IMR-90 (cell line): Measurements from ENCODE around the gene WNK4. TPM values are rescaled to one million over a fixed set of nuclear protein-coding genes. Genes with fewer than 3 reads are reported as not detected.

Source experiments
- ATAC-seq: fragments of 200-7000 bp; cut with Tn5 transposase; 2 replicates; pipeline ENCODE4 v1.9.1; 2020; ENCODE audit warnings: low read depth, mild to moderate bottlenecking, moderate library complexity
- BruUV-seq: library from RNA; stranded (reverse); fragments of 400-500 nt; replicated peaks from 2 replicates; lab custom pipeline; 2021; lab: Mats Ljungman, UMichigan
- CTCF ChIA-PET: fragments of 300-600 bp; formaldehyde crosslinking; extraction: SDS; loops from one replicate; lab custom pipeline; 2021; ENCODE audit warnings: antibody characterized with exemption; lab: Yijun Ruan, JAX
- POLR2A ChIA-PET: fragments of 300-600 bp; sonication (Branson Sonifier 250); formaldehyde crosslinking; loops from one replicate; lab custom pipeline; 2022; ENCODE audit warnings: antibody characterized with exemption; ENCODE audit not compliant: unreplicated experiment; lab: Charles Lee
- DNase-seq: peaks from one replicate; pipeline ENCODE4 v3.0.0; 2013
- H2AFZ ChIP-seq: replicated peaks from 2 replicates; pipeline ENCODE3; 2013; ENCODE audit warnings: low read length, mild to moderate bottlenecking; ENCODE audit not compliant: poor library complexity
- H2AK5ac ChIP-seq: 2 replicates; pipeline ENCODE4 v1.6.1; 2013; ENCODE audit warnings: low read depth, low read length, inconsistent platforms
- H2AK9ac ChIP-seq: replicated peaks from 2 replicates; pipeline ENCODE3; 2013; ENCODE audit warnings: mild to moderate bottlenecking, low read depth, low read length, moderate library complexity; ENCODE audit not compliant: poor library complexity
- H2BK120ac ChIP-seq: 2 replicates; pipeline ENCODE4 v1.6.1; 2013; ENCODE audit warnings: low read depth, low read length, inconsistent platforms
- H2BK15ac ChIP-seq: 3 replicates; pipeline ENCODE4 v1.6.1; 2013; ENCODE audit warnings: low read depth, low read length, inconsistent platforms
- H2BK20ac ChIP-seq: 2 replicates; pipeline ENCODE4 v1.6.1; 2013; ENCODE audit warnings: low read depth, mild to moderate bottlenecking, inconsistent platforms, low read length, moderate library complexity
- H2BK5ac ChIP-seq: 2 replicates; pipeline ENCODE4 v1.6.1; 2013; ENCODE audit warnings: mild to moderate bottlenecking, low read depth, low read length, inconsistent platforms; ENCODE audit not compliant: poor library complexity, severe bottlenecking
- H3K14ac ChIP-seq: replicated peaks from 2 replicates; pipeline ENCODE4 v1.6.1; 2013; ENCODE audit warnings: low read depth, low read length, inconsistent platforms
- H3K18ac ChIP-seq: 2 replicates; pipeline ENCODE4 v1.6.1; 2013; ENCODE audit warnings: low read depth, low read length, control low read depth
- H3K23ac ChIP-seq: 2 replicates; pipeline ENCODE4 v1.6.1; 2013; ENCODE audit warnings: low read depth, low read length, inconsistent platforms
- H3K27ac ChIP-seq: 2 replicates; pipeline ENCODE4 v1.5.1; 2013; ENCODE audit warnings: mild to moderate bottlenecking, control low read depth, low read length; ENCODE audit not compliant: insufficient read depth
- H3K27me3 ChIP-seq: 2 replicates; pipeline ENCODE4 v1.6.1; 2013; ENCODE audit warnings: low read length; ENCODE audit not compliant: control insufficient read depth, insufficient read depth
- H3K36me3 ChIP-seq: 2 replicates; pipeline ENCODE4 v1.6.1; 2013; ENCODE audit warnings: low read length, mixed read lengths; ENCODE audit not compliant: control insufficient read depth, insufficient read depth
- H3K4ac ChIP-seq: 2 replicates; pipeline ENCODE4 v1.6.1; 2013; ENCODE audit warnings: low read depth, low read length, inconsistent platforms
- H3K4me1 ChIP-seq: 2 replicates; pipeline ENCODE4 v1.6.1; 2013; ENCODE audit warnings: low read length, mixed read lengths; ENCODE audit not compliant: control insufficient read depth, insufficient read depth
- H3K4me2 ChIP-seq: 2 replicates; pipeline ENCODE4 v1.6.1; 2013; ENCODE audit warnings: low read depth, mild to moderate bottlenecking, control low read depth, low read length, moderate library complexity
- H3K4me3 ChIP-seq: 2 replicates; pipeline ENCODE4 v1.5.1; 2013; ENCODE audit warnings: low read depth, mild to moderate bottlenecking, control low read depth, low read length, moderate library complexity; ENCODE audit not compliant: insufficient read depth
- H3K56ac ChIP-seq: 2 replicates; pipeline ENCODE4 v1.6.1; 2013; ENCODE audit warnings: low read length, inconsistent platforms; ENCODE audit not compliant: insufficient read depth; ENCODE audit errors: extremely low read depth
- H3K79me1 ChIP-seq, 2 experiments: 2 replicates each; pipeline ENCODE4 v1.6.1; 2013; ENCODE audit warnings: low read length in 2 of 2, inconsistent platforms in 1 of 2, low read depth in 1 of 2
- H3K9ac ChIP-seq: 2 replicates; pipeline ENCODE4 v1.6.1; 2013; ENCODE audit warnings: low read depth, low read length, control low read depth
- H3K9me1 ChIP-seq: 2 replicates; pipeline ENCODE4 v1.6.1; 2013; ENCODE audit warnings: low read length, inconsistent platforms; ENCODE audit not compliant: insufficient read depth
- H3K9me3 ChIP-seq: 2 replicates; pipeline ENCODE4 v1.6.1; 2013; ENCODE audit warnings: low read length; ENCODE audit not compliant: control insufficient read depth, insufficient read depth
- H4K20me1 ChIP-seq: 2 replicates; pipeline ENCODE4 v1.6.1; 2013; ENCODE audit warnings: low read length, inconsistent platforms; ENCODE audit not compliant: insufficient read depth
- H4K5ac ChIP-seq: 2 replicates; pipeline ENCODE4 v1.6.1; 2013; ENCODE audit warnings: mild to moderate bottlenecking, low read depth, low read length, control low read depth
- H4K8ac ChIP-seq, 2 experiments: 2 replicates each; pipeline ENCODE4 v1.6.1; 2013; ENCODE audit warnings: low read depth in 2 of 2, low read length in 2 of 2, control low read depth in 1 of 2, inconsistent platforms in 1 of 2
- H4K91ac ChIP-seq: 2 replicates; pipeline ENCODE4 v1.6.1; 2013; ENCODE audit warnings: low read depth, low read length, inconsistent platforms; ENCODE audit not compliant: insufficient read depth
- CHD1 ChIP-seq: IDR thresholded peaks from 2 replicates; pipeline ENCODE4 v1.6.1; 2012; ENCODE audit warnings: low read depth, low read length, improper control_type of control experiment
- ELK1 ChIP-seq: fragments of 150-350 bp; IDR thresholded peaks from 2 replicates; pipeline ENCODE4 v1.6.1; 2016; ENCODE audit warnings: low read depth, mild to moderate bottlenecking, low read length, moderate library complexity, borderline replicate concordance
- FOS ChIP-seq: fragments of 150-350 bp; IDR thresholded peaks from 2 replicates; pipeline ENCODE4 v1.6.1; 2016; ENCODE audit warnings: low read depth, low read length
- NFE2L2 ChIP-seq: fragments of 150-350 bp; IDR thresholded peaks from 2 replicates; pipeline ENCODE4 v1.6.1; 2016; ENCODE audit warnings: low read depth, mild to moderate bottlenecking, low read length
- RAD21 ChIP-seq: IDR thresholded peaks from 2 replicates; pipeline ENCODE4 v1.6.1; 2012; ENCODE audit warnings: low read length, improper control_type of control experiment
- USF2 ChIP-seq: fragments of 150-350 bp; IDR thresholded peaks from 2 replicates; pipeline ENCODE4 v1.6.1; 2017; ENCODE audit warnings: mild to moderate bottlenecking, antibody characterized with exemption, low read length, low read depth
- WGBS, 2 experiments: methylation state at CpG; one replicate each; pipeline versions ENCODE4 v1.1.5 to v1.1.7; 2013; ENCODE audit warnings: missing lambda C conversion rate in 2 of 2; ENCODE audit not compliant: insufficient read length in 1 of 2; ENCODE audit errors: extremely low coverage in 2 of 2; 5-methylcytosine and 5-hydroxymethylcytosine counted together
- dilution Hi-C: fragments of 300-500 bp; cut with HindIII; formaldehyde crosslinking; loops from one replicate; pipeline ENCODE4 v1.14.3; 2018; ENCODE audit warnings: low sequenced_read_pairs; ENCODE audit not compliant: unreplicated experiment
- in situ Hi-C: fragments of 300-500 bp; cut with MboI; formaldehyde crosslinking; loops from 3 replicates; pipeline ENCODE4 v1.14.3; 2019; ENCODE audit warnings: low sequenced_read_pairs, inconsistent platforms, mixed read lengths
- intact Hi-C: fragments of 100-400 bp; cut with micrococcal nuclease; formaldehyde crosslinking; loops from 2 replicates; pipeline ENCODE4 v1.10.0; 2022
- polyA plus RNA-seq, 3 experiments: library from polyadenylated mRNA; depleted of rRNA; stranded (reverse); fragments of >200 nt; gene quantifications; 2 replicates each; pipeline ENCODE4 v1.2.3, GENCODE V29; 2012; ENCODE audit warnings: low replicate concordance in 1 of 3
- total RNA-seq: library from RNA; depleted of rRNA; stranded (reverse); fragments of >200 nt; gene quantifications from 2 replicates; pipeline ENCODE4 v1.2.3, GENCODE V29; 2012

The WNK4 gene
- total and polyA plus RNA-seq, 2 of the 4 experiments (the other 2 are of a cell fraction) = 1.3 to 15.1 TPM

- ChIA-PET CTCF (no interaction called here), POLR2A (interaction anchor here (1.0 kb wide), 1 partner anchor 29 kb away, joined by 3 read pairs; the partner anchor contains the start of gene BECN1)
- intact Hi-C loops = no loop called here
- H3K9me1 ChIP-seq = peaks cover 19% of the 10 kb centered on the region
- in situ Hi-C loops = no loop called here
- H3K9me3 ChIP-seq = no peaks in the 10 kb centered on the region
- no peak overlapping the region for H2BK5ac ChIP-seq
- H3K23ac ChIP-seq = no peak overlapping the region
- H4K8ac ChIP-seq = no peak overlapping the region
- H3K18ac ChIP-seq = no peak overlapping the region
- no peak overlapping the region for H3K4me2 ChIP-seq
- H3K4me1 ChIP-seq = peaks cover 7% of the 10 kb centered on the region
- no peak overlapping the region for H2AFZ ChIP-seq
- no peaks in the 10 kb centered on the region for H3K27me3 ChIP-seq
- no peak overlapping the region for H2BK20ac ChIP-seq
- no peaks in the 10 kb centered on the region for H4K20me1 ChIP-seq
- H2BK15ac ChIP-seq = no peak overlapping the region
- no peak overlapping the region for H4K91ac ChIP-seq
- H3K27ac ChIP-seq = no peak overlapping the region
- H2AK9ac ChIP-seq = peak overlapping the region; percentile 57
- no peak overlapping the region for H3K4me3 ChIP-seq
- ATAC-seq (no peak), DNase-seq (no peak)
- dilution Hi-C loops = no loop called here
- no peak overlapping the region for H2AK5ac ChIP-seq
- H3K14ac ChIP-seq = no peak overlapping the region
- H2BK120ac ChIP-seq = no peak overlapping the region
- no peak overlapping the region for H3K9ac ChIP-seq
- H3K79me1 ChIP-seq = peaks cover 20 to 39% of the 10 kb centered on the region in 2 experiments
- TF ChIP-seq NFE2L2 (no peak), ELK1 (no peak), USF2 (no peak), RAD21 (no peak), FOS (no peak), CHD1 (no peak)
- WGBS, 2 experiments = 97% methylated on average over 9 of the region's 10 CpGs; no CpG with 5 or more reads in 1 of the 2 experiments
- no TSS peak for BruUV-seq
- no peak overlapping the region for H4K5ac ChIP-seq
- no peak overlapping the region for H3K4ac ChIP-seq
- peaks cover 4% of the 10 kb centered on the region; the same call in 1 of the 2 replicates for H3K36me3 ChIP-seq
- H3K56ac ChIP-seq = no peak overlapping the region
Measured at GRCh38 chr17:42795465-42795864, 15.1 kb downstream of the WNK4 start.
